GOT3 (cell line): ENCODE measurements around the gene FAH.
"Not testable (repeated sequence)": the region's sequence is repeated elsewhere in the genome, so short reads cannot be mapped to it uniquely, and the experiment has no call there.

Experiments
- DNase-seq: peaks from one replicate; lab custom pipeline; 2025; ENCODE audit warnings: mixed read lengths; lab: John Stamatoyannopoulos, UW

The FAH gene

GRCh38 chr15:80151576-80151975 lies 1.2 kb upstream of the FAH start:
- no peak for DNase-seq

- DNase-seq, result peak; percentile 85
Measured at GRCh38 chr15:80152180-80152895, 461 bp upstream of the FAH start.

- DNase-seq, result no peak
Measured at GRCh38 chr15:80153900-80154299, 1.1 kb downstream of the FAH start.

- DNase-seq, result no peak
Measured at GRCh38 chr15:80154336-80154735, 1.5 kb downstream of the FAH start.

- DNase-seq, result no peak
Measured at GRCh38 chr15:80155001-80155377, 2.2 kb downstream of the FAH start.

- not testable (repeated sequence) for DNase-seq
Measured at GRCh38 chr15:80155378-80156175, 2.8 kb downstream of the FAH start.

GRCh38 chr15:80156176-80156720 lies 3.4 kb downstream of the FAH start:
- no peak for DNase-seq

- DNase-seq, result no peak
Measured at GRCh38 chr15:80157215-80157614, 4.4 kb downstream of the FAH start.

- no peak for DNase-seq
Measured at GRCh38 chr15:80159301-80159700, 6.5 kb downstream of the FAH start.

- DNase-seq, result no peak
Measured at GRCh38 chr15:80159811-80160569, 7.2 kb downstream of the FAH start.

GRCh38 chr15:80160570-80161156 lies 7.9 kb downstream of the FAH start:
- DNase-seq, result no peak

- DNase-seq, result no peak
Measured at GRCh38 chr15:80161468-80162016, 8.7 kb downstream of the FAH start.

- no peak for DNase-seq
Measured at GRCh38 chr15:80162059-80162554, 9.3 kb downstream of the FAH start.

- no peak for DNase-seq
Measured at GRCh38 chr15:80163217-80163616, 10.4 kb downstream of the FAH start.

- DNase-seq, result no peak
Measured at GRCh38 chr15:80163897-80164296, 11.1 kb downstream of the FAH start.

GRCh38 chr15:80167936-80168335 lies 15.1 kb downstream of the FAH start:
- DNase-seq, result no peak

- DNase-seq, result no peak
Measured at GRCh38 chr15:80168421-80168820, 15.6 kb downstream of the FAH start.

GRCh38 chr15:80169768-80170357 lies 17.1 kb downstream of the FAH start:
- DNase-seq, result no peak

GRCh38 chr15:80170596-80170995 lies 17.8 kb downstream of the FAH start:
- DNase-seq, result no peak

- no peak for DNase-seq
Measured at GRCh38 chr15:80171787-80172186, 19.0 kb downstream of the FAH start.

- no peak for DNase-seq
Measured at GRCh38 chr15:80172401-80172800, 19.6 kb downstream of the FAH start.
